Subcutaneous preadipocyte (primary cell): ENCODE data around the gene TESPA1. TPM values are rescaled to one million over a fixed set of nuclear protein-coding genes. Genes with fewer than 3 reads are reported as not detected.

Experiments
- total RNA-seq: library from RNA; depleted of rRNA; stranded (reverse); fragments of >200 nt; gene quantifications from 2 replicates; pipeline ENCODE4 v1.2.3, GENCODE V29; 2012

The TESPA1 gene
- total RNA-seq = not detected in 2 replicates

GRCh38 chr12:54984658-54985376 lies at the start of gene TESPA1:
Gene TESPA1, minus strand, starts transcription at chr12:54984762. Its CDS starts 10,200 bp downstream, at chr12:54974562.

DNA sequence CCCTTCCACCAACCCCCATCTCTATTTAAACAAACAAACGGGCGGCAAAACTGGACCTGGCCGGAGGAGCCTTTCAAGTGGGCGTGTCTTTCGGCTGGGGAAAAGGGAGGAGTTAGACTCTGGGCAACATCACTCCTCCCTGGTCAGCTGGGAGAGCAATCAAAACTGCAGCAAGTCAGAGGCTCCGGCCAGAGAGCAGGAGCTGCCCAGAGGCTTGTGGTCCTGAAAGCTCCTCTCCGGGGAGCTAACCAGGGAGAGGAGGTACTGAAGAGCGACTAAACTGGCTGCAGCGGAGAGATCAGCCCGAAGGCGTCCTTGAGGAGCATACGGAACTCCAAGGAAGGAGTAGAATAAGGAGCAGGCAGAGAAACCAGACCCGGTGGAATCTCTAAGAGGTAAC lies 35.2 kb upstream of the TESPA1 start, which contains the start of gene NEUROD4:
NEUROD4 (plus strand) TSS at position 191 of the 400 bp plus-strand sequence. CDS start 6,466 bp downstream, outside the sequence.

Other genes starting within 250 kb of the TESPA1 start
- gene MUCL1, start 130.2 kb downstream of the TESPA1 start, total RNA-seq = not detected in 2 replicates
- gene NEUROD4, start 35.2 kb upstream of the TESPA1 start, total RNA-seq = not detected in 2 replicates
- gene OR9K2, start 141.6 kb upstream of the TESPA1 start, total RNA-seq = not detected in 2 replicates
- gene OR10A7, start 236.3 kb upstream of the TESPA1 start, total RNA-seq = not detected in 2 replicates